ENCODE results near the gene TPRA1. TPM values are rescaled to one million over a fixed set of nuclear protein-coding genes. Genes with fewer than 3 reads are reported as not detected.
A peak's percentile ranks its signal among the peaks of the same experiment; 100 is the strongest.

The TPRA1 gene
- total and polyA plus RNA-seq, 3 donors from 2014 or later, result 32.6 to 59.3 (median 55.7) TPM

DNA sequence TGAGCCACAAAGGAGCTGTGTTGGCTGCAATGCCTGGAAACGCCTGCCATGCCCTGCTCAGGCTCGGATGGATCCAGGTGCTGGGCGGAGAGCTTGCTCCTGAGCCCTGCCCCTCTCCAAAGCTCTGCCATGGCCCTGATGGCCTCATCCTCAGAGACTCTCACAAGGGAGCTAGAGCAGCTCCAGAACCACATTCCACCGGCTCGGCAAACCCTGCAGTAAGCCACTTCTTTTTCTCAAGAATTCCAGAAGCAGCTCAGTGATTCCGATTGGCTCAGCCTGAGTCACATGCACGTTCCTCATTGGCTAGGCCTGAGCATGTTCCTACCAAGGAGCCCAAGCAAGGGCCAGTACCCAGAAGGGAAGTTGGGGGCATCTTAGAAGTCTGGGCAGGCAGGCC is 24.8 kb downstream of the TPRA1 start:
- TF ChIP-seq, protein P1, sequence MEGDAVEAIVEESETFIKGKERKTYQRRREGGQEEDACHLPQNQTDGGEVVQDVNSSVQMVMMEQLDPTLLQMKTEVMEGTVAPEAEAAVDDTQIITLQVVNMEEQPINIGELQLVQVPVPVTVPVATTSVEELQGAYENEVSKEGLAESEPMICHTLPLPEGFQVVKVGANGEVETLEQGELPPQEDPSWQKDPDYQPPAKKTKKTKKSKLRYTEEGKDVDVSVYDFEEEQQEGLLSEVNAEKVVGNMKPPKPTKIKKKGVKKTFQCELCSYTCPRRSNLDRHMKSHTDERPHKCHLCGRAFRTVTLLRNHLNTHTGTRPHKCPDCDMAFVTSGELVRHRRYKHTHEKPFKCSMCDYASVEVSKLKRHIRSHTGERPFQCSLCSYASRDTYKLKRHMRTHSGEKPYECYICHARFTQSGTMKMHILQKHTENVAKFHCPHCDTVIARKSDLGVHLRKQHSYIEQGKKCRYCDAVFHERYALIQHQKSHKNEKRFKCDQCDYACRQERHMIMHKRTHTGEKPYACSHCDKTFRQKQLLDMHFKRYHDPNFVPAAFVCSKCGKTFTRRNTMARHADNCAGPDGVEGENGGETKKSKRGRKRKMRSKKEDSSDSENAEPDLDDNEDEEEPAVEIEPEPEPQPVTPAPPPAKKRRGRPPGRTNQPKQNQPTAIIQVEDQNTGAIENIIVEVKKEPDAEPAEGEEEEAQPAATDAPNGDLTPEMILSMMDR (IDR thresholded peaks at IDR 0.05), result no peak
- TF ChIP-seq POLR2A (IDR thresholded peaks at IDR 0.05), result no peak
- no peak overlapping the region for H3K4me3 ChIP-seq
- no peaks in the 10 kb centered on the region for H3K9me3 ChIP-seq
- H3K36me3 ChIP-seq (ENCODE audit: low read depth, missing control alignments), result no peaks in the 10 kb centered on the region
- 71 to 83% methylated on average over 1 to 7 of the region's 7 CpGs for WGBS, 2 donors
- intact Hi-C loops (cut with DNase I; ENCODE audit: low total_unique reads), result no loop called here
- peaks cover 3% of the 10 kb centered on the region for H3K4me1 ChIP-seq
- peak; percentile 41 for DNase-seq
- H3K27me3 ChIP-seq, result no peaks in the 10 kb centered on the region
- no peak overlapping the region for H3K27ac ChIP-seq

DNA sequence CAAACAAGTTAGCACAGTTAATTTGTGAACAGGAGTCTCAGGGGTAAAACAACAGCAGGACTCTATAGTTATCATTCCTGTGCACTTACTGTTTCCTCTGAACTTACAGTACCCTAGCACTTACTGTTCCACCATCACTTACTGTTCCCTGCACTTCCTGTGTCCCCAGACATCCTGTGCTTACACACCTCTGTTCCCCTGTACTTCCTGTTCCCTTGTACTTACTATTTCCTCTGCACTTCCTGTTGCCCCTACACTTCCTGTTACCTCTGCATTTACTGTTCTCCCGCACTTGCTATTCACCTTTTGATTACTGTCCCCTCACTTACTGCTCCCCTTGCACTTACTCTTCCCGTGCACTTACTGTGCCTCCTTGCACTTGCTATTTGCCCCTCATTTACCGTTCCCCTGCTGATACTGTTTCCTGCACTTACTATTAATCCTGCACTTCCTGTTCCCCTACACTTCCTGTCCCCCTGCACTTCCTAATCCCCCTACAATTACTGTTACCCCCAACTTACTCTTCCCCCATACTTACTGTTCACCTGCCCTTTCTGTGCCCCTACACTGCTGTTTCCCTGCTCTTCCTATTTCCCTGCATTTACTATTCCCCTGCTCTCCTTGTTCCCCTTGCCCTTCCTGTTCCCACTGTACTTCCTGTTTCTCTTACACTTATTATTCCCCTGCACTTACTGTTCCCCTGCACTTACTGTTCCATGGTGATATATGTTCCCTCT is 30.3 kb downstream of the TPRA1 start:
- intact Hi-C loops (cut with DNase I; ENCODE audit: low total_unique reads), result no loop called here
- H3K27me3 ChIP-seq, result no peaks in the 10 kb centered on the region
- no peaks in the 10 kb centered on the region for H3K9me3 ChIP-seq
- H3K4me1 ChIP-seq, result peaks cover 3% of the 10 kb centered on the region
- TF ChIP-seq, protein P1 (IDR thresholded peaks at IDR 0.05), result no peak
- TF ChIP-seq POLR2A (IDR thresholded peaks at IDR 0.05), result no peak
- WGBS, 2 donors, result 81 to 85% methylated on average over 3 of the region's 3 CpGs
- H3K4me3 ChIP-seq, result no peak overlapping the region
- DNase-seq, result no peak
- no peak overlapping the region for H3K27ac ChIP-seq
- H3K36me3 ChIP-seq (ENCODE audit: low read depth, missing control alignments), result no peaks in the 10 kb centered on the region

DNA sequence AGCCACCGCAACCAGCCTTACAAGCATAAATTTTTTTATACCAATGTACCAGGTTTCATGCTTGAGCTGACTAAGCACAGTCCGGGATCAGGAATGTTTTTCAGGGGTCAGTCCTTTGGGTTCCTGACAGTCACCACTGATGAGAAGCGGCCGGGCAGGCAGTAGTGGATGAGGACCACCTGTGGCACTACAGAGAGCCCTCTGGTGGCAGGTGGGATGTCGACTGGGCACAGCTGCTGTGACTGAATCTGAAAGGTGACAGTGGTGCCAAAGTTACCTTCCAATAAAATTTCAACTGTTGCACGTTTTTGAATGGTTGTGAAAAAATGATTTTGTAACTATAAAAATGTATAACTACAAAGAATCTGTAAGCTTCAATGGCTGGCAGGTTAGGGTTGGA is 34.0 kb downstream of the TPRA1 start:
- Histone ChIP-seq H3K9me3 (no peaks in the 10 kb centered on the region), H3K4me3 (no peak overlapping the region), H3K27ac (no peak overlapping the region), H3K27me3 (no peaks in the 10 kb centered on the region), H3K36me3 (ENCODE audit: low read depth, missing control alignments) (no peaks in the 10 kb centered on the region), H3K4me1 (peaks cover 5% of the 10 kb centered on the region)
- 71 to 80% methylated on average over 6 of the region's 6 CpGs for WGBS, 2 donors
- no peak for DNase-seq
- intact Hi-C loops (cut with DNase I; ENCODE audit: low total_unique reads), result no loop called here
- TF ChIP-seq, protein P1 (IDR thresholded peaks at IDR 0.05), result no peak

DNA sequence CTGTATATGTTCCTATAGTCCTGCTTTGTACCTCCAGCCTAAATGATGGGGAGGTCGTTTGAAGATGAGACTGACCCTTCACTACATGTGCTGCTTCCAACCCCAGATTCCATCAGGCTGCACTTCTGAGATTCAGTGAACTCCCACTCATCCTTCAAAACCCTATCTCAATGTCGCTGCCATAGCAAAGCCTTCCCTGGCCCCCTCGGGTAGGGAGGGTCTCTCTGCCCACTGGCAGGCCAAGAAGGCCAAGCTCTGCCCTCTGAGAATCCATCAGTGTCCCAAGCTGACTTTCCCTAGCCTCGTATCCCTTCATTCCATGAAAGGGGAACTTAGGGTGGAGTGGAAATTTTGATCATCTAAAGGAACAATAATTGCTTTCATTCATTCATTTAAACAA is 35.4 kb downstream of the TPRA1 start:
- Histone ChIP-seq H3K36me3 (ENCODE audit: low read depth, missing control alignments) (no peaks in the 10 kb centered on the region), H3K4me3 (no peak overlapping the region), H3K27me3 (no peaks in the 10 kb centered on the region), H3K9me3 (no peaks in the 10 kb centered on the region), H3K27ac (no peak overlapping the region), H3K4me1 (peaks cover 5% of the 10 kb centered on the region)
- TF ChIP-seq POLR2A (IDR thresholded peaks at IDR 0.05), result no peak
- DNase-seq, result no peak
- 69 to 74% methylated on average over 4 of the region's 4 CpGs for WGBS, 2 donors
- intact Hi-C loops (cut with DNase I; ENCODE audit: low total_unique reads), result no loop called here

DNA sequence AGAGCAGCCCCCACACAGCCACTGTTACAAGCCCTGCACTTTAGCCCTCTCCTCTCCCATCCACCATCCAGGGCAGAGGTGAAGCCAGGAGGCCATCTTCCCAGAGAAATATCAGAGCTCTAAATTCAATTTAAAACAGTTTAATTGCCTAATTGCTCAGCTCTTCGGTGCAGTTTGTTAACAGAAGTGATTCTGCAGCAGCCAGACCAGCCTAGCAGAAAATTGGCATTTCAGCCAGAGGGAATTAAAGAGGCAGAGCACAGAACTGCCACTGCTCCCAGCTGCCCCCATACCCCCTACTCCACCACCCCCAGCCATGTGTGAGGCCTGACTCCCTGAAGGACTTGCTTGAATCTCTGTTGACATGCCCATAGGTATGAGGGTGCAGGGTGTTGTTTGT is 38.5 kb downstream of the TPRA1 start:
- no peak for TF ChIP-seq POLR2A (IDR thresholded peaks at IDR 0.05)
- TF ChIP-seq, protein P1 (IDR thresholded peaks at IDR 0.05), result no peak
- no peak for DNase-seq
- 17 to 42% methylated on average over 1 of the region's 1 CpG for whole genome bisulfite sequencing, 2 donors
- no peak overlapping the region for H3K27ac ChIP-seq
- intact Hi-C loops (cut with DNase I; ENCODE audit: low total_unique reads), result no loop called here
- no peak overlapping the region for H3K4me3 ChIP-seq
- H3K36me3 ChIP-seq (ENCODE audit: low read depth, missing control alignments), result no peaks in the 10 kb centered on the region
- H3K27me3 ChIP-seq, result no peaks in the 10 kb centered on the region
- H3K4me1 ChIP-seq, result peaks cover 13% of the 10 kb centered on the region
- H3K9me3 ChIP-seq, result no peaks in the 10 kb centered on the region

Measured in testis (tissue), 3 donors.